Measurements from ENCODE around the gene HEPN1.

GRCh38 chr11:124923296-124923695, 4.2 kb downstream of the HEPN1 start:
- TF ChIP-seq CTCF (IDR thresholded peaks at IDR 0.05) = no peak
- no peak for TF ChIP-seq POLR2AphosphoS5 (IDR thresholded peaks at IDR 0.05)
- no peak for TF ChIP-seq POLR2A (IDR thresholded peaks at IDR 0.05)

Measured in prostate gland (tissue), 2 donors.